Endothelial cell of umbilical vein (primary cell): ENCODE measurements around the gene STMP1.

Experiments used
- EZH2 ChIP-seq: IDR thresholded peaks from 2 replicates; pipeline ENCODE4 v1.6.1; 2012; ENCODE audit warnings: borderline replicate concordance, low read depth, mild to moderate bottlenecking, moderate library complexity, low read length, inconsistent platforms; ENCODE audit not compliant: severe bottlenecking
- GATA2 ChIP-seq: IDR thresholded peaks from 2 replicates; pipeline ENCODE4 v1.7.0; 2011; ENCODE audit warnings: low read depth, mild to moderate bottlenecking, moderate library complexity, mixed read lengths, low read length; ENCODE audit not compliant: insufficient read length, insufficient read depth
- TF ChIP-seq, protein P1 (sequence below), 2 donors: IDR thresholded peaks; 1 replicate in 1 of 2; 2 replicates in 1 of 2; pipeline ENCODE4 v1.5.1; 2011; ENCODE audit warnings: low read length in 2 of 2, mild to moderate bottlenecking in 2 of 2, moderate library complexity in 2 of 2, control low read depth in 1 of 2, inconsistent platforms in 1 of 2, low read depth in 1 of 2; ENCODE audit not compliant: insufficient read depth in 1 of 2; ENCODE audit errors: extremely low read depth in 1 of 2

DNA sequence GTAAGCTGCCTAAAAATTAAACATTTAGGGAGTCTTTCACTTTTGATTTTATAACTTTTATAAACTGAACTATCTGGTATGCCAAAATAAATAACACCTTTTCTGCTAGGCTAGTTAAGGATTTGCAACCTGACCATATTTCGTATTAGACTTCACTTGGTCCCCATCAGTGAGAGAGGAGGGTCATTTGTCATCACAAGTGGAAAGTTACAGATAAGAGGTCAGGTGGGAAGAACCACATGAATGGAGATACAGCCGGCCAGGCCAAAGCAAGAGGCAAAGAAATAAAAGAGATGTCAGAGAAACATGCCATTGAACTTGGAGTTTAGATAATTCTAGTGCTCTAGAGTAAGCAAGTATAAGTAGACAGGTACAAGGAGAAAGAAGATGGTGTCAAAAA lies 44.5 kb upstream of the STMP1 start:
- TF ChIP-seq, protein P1, sequence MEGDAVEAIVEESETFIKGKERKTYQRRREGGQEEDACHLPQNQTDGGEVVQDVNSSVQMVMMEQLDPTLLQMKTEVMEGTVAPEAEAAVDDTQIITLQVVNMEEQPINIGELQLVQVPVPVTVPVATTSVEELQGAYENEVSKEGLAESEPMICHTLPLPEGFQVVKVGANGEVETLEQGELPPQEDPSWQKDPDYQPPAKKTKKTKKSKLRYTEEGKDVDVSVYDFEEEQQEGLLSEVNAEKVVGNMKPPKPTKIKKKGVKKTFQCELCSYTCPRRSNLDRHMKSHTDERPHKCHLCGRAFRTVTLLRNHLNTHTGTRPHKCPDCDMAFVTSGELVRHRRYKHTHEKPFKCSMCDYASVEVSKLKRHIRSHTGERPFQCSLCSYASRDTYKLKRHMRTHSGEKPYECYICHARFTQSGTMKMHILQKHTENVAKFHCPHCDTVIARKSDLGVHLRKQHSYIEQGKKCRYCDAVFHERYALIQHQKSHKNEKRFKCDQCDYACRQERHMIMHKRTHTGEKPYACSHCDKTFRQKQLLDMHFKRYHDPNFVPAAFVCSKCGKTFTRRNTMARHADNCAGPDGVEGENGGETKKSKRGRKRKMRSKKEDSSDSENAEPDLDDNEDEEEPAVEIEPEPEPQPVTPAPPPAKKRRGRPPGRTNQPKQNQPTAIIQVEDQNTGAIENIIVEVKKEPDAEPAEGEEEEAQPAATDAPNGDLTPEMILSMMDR (IDR thresholded peaks at IDR 0.05; ENCODE audit: extremely low read depth in 1 of 2, insufficient read depth in 1 of 2, low read depth in 1 of 2, low read length in 2 of 2), result no peak
- no peak for TF ChIP-seq GATA2
- no peak for TF ChIP-seq EZH2
